Measurements from ENCODE around the gene WDR1.

DNA sequence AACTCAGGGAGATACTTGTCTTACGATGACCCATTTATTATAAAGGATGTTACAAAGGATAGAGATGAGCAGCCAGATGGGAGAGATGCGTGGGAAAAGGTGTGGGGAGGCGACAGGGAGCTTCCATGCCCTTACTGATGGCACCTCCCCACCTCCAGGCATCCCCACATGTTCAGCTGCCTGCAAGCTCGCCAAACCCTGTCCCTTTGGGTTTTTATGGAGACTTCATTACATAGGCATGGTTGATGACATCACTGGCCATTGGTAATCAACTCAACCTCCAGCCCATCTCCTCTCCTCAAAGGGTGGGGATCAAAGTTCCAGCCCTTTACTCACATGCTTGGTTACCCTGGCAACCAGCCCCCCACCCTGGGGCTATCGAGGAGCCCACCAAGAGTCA is 65.9 kb downstream of the WDR1 start:
- TF ChIP-seq, protein P1, sequence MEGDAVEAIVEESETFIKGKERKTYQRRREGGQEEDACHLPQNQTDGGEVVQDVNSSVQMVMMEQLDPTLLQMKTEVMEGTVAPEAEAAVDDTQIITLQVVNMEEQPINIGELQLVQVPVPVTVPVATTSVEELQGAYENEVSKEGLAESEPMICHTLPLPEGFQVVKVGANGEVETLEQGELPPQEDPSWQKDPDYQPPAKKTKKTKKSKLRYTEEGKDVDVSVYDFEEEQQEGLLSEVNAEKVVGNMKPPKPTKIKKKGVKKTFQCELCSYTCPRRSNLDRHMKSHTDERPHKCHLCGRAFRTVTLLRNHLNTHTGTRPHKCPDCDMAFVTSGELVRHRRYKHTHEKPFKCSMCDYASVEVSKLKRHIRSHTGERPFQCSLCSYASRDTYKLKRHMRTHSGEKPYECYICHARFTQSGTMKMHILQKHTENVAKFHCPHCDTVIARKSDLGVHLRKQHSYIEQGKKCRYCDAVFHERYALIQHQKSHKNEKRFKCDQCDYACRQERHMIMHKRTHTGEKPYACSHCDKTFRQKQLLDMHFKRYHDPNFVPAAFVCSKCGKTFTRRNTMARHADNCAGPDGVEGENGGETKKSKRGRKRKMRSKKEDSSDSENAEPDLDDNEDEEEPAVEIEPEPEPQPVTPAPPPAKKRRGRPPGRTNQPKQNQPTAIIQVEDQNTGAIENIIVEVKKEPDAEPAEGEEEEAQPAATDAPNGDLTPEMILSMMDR (IDR thresholded peaks at IDR 0.05): no peak
- no peak for TF ChIP-seq POLR2A (IDR thresholded peaks at IDR 0.05)

Measured in testis (tissue), 2 donors.